HK-2 (cell line): ENCODE results near the gene RASSF9.

Source experiments
- DNase-seq: peaks from one replicate; pipeline ENCODE4 v3.0.0-alpha.2; 2018; ENCODE audit not compliant: unreplicated experiment

Gene RASSF9

DNA sequence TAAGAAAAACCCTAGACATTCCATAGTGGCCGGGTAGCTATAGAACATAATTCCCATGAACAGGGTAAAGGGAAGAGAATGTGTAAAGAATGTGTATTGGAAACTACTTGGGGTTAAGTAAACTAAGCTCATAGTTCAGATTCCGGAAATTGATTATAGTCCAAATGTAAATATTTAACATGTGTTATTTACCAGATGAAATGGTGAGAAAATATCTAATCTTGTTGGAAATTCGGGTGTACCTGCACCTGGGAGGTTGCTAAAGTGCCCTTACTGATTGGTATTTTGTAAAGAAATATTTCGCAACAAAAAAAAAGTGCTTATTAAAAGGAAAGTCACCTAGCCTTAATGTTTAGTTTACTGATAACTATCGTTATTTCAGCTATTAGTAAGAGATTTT, 14.4 kb downstream of the RASSF9 start:
- no peak for DNase-seq

DNA sequence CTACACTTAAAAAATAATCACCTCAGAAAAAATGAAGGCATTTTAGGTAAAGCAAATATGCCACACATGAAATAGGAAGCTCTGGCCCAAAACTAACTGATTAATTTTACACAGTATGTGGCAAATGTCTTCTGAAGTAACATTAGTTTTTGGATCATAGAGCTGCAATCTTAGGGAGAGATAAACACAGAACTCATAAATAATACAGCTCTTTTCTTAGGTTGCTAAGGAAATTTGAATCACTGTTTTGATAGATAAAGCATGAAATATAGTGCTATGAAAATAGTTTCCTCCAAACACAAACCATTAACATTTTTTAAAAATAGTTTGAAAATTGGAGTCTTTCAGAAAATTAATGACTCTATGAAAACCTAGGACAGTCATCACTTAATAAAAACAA, 15.0 kb downstream of the RASSF9 start:
- no peak for DNase-seq

DNA sequence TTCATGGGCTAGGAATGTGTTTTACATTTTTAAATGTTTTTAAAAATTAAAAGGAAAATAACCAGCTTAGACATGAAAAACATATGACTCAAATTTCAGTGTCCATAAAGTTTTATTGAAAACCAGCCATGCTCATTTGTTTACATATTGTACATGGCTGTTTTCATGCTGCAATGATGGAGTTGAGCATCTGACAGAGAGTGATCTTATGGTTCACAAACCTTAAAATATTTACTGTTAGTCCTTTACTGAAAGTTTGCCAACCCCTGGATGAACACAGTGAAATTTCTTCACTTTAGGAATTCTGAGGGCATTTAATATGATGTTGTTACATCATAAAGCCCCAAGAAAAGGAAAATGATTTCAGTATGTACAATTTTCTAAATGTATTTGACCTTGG, 16.1 kb downstream of the RASSF9 start:
- DNase-seq: no peak

DNA sequence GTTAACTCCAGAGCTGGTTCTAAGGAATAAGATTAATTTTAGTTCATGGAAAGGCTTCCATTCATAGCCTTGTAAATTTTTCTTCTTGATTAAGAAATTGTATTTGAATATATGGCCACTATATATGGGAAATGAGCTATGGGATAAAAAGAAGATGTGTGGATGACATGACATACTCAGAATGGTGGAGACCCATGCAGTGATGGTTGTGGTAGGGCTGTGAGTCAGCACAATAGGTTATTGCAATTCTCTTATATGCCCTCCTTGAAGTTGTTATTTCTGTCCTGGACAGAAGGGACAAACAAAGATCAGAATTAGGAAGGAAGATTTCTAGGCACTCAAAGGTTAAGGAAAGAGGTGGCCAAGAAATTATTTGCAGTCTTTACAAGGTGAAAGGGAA, 21.5 kb downstream of the RASSF9 start:
- DNase-seq: no peak

DNA sequence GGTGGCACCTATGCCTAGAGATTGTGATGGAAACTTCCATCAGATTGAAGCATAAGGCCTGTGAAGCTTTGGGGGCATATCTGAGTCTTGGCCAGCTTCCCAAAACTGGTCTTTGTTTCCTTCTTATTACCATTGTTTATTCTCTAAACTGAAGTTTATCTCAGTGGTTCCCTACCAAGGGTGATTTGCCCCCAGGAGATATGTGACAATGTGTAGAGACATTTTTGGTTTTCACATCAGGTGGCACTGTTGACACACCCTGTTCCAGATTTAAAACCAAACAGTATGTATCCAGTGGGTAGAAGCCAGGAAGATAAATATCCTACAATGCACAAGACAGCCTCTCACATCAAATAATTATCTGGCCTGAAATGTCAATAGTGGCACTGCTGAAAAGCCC, 22.1 kb downstream of the RASSF9 start:
- no peak for DNase-seq

DNA sequence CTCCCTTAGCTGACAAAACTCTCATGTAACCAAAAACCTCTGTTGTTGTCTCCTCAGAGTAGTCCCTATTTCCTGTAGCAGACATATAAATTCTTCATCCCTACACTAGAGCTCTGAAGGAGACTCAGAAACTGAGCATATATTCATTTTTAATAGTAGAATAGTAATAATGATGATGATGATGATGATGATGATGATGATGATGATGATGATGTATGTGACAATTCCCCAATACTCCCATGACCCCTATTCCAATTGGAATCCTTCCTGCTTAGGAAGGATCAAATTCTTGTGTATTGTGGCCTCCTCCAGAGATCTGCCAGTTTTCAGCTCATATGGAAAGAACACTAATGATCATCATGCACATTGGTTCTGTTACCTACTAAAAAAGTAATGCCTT, 26.7 kb downstream of the RASSF9 start:
- no peak for DNase-seq

DNA sequence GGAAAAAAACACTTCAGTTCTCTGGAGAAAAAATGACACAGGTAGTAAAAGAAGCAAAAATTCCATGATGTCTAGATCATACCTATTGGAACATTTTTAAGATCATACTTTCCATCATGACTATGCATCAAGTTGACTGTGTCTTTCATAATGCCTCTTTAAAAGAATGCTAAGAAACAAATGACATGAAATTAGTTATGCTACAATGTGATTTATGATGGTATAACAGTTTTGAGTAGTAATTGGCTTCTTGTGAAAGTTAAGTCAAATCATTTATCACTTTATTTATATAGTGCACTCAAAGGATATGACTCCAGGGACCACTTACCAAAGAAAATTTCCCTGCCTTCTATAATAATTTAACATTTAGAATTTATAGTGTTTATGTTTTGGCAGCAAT, 28.5 kb downstream of the RASSF9 start:
- no peak for DNase-seq

- no peak for DNase-seq
Observed at GRCh38 chr12:85805654-85806053, 30.6 kb downstream of the RASSF9 start.

DNA sequence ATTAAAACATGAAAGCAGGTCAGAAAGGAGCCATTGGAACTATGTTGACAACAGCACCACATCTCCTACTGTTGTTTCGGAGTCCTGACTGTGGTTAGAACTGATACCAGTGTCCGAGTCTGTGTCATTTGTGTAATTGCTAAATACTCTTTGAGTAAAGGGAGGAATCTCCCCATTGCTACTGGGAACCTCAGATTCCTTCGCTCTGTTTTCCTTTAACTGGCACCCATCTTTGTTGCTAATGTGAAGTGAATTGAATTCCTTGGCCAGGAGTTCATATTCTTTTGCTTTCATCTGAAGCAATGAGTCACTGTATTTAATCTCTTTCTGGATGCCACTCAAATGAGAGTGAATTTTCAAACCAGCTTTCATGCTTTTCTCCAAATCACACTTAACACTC, 31.5 kb downstream of the RASSF9 start:
- no peak for DNase-seq

- no peak for DNase-seq
Observed at GRCh38 chr12:85803923-85804322, 32.3 kb downstream of the RASSF9 start.

GRCh38 chr12:85803231-85803630, 33.0 kb downstream of the RASSF9 start:
- DNase-seq: no peak

- no peak for DNase-seq
Observed at GRCh38 chr12:85798122-85798521, 38.1 kb downstream of the RASSF9 start.

GRCh38 chr12:85796001-85796400, 40.2 kb downstream of the RASSF9 start:
- DNase-seq: no peak

GRCh38 chr12:85794531-85794930, 41.7 kb downstream of the RASSF9 start:
- no peak for DNase-seq

DNA sequence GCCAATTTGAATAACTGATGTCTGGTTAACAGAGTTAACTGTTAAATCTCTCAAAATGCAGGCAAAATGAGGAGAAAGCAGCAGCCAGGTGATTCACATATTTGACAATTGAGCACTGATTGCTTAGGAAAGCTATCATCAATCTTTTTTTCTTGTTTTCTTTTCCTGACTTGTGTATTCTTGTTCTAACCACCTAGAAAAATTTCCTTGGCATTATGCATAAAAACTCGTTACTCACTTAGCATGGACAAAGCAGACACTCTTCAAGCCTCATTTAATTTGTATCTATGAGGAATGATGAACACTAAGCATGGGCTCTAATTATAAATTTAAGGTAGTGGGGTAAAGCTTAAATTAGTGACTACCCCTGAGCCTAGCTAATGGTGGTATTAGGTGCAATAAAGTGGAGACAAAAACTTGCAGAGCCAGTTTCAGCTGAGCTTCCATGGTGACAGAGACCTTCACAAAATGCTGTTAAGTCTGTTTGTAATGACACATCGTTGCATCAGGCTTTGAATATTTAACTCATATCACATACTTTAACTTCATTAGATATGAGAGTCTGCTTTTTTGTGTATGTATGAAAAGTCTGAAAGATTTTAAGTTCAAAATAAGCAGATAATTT, 52.0 kb downstream of the RASSF9 start:
- no peak for DNase-seq

- DNase-seq: no peak
Observed at GRCh38 chr12:85782711-85783110, 53.5 kb downstream of the RASSF9 start.

DNA sequence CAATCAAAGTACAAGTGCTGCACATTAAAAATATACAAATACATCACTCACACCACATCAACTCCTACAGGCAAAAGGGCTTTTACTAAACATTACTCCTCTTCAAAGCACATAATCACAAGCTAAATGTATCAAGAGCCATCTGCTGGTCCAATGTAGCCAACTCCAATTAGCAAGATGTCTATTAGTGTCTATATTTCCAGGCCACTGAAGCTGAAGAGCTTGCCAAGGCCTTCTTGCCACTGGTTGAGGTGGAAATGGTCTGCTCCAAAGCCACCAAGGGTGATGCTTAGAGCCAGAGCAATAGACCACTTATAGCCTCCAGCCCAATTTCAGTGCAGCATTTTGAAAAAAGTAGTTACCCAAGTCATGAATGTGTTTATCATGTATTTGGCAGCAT, 54.4 kb downstream of the RASSF9 start:
- no peak for DNase-seq

- DNase-seq: no peak
Observed at GRCh38 chr12:85779768-85780167, 56.4 kb downstream of the RASSF9 start.

- DNase-seq: no peak
Observed at GRCh38 chr12:85775091-85775490, 61.1 kb downstream of the RASSF9 start.

GRCh38 chr12:85765453-85765869, 70.7 kb downstream of the RASSF9 start:
- DNase-seq: no peak

GRCh38 chr12:85759623-85760022, 76.6 kb downstream of the RASSF9 start:
- no peak for DNase-seq

DNA sequence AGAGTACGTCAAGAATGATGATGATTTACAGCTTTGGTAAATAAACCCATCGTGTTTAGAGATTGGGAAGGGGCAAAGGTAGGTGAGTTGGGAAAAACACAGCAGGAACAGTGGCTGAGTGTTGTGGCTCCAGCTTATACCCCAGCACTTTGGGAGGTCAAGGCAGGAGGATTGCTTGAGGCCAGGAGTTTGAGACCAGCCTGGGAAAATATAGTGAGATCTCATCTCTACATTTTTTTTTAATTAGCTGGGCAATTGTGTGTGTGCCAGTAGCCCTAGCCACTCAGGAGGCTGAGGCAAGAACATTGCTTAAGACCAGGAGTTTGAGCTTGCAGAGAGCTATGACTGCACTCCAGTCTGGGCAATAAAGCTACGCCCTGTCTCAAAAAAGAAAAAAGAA, 77.1 kb downstream of the RASSF9 start:
- no peak for DNase-seq

GRCh38 chr12:85755760-85756159, 80.4 kb downstream of the RASSF9 start:
- DNase-seq: no peak
